T-helper 1 cell treated with Interleukin-12 subunit alpha and Interleukin-12 subunit beta and Interleukin-4 antibody, amounts not matched to agents 30 ng/mL and 1 ng/mL, for 36 hours (primary cell): ENCODE data around the gene AP2A2. TPM values are rescaled to one million over a fixed set of nuclear protein-coding genes. Genes with fewer than 3 reads are reported as not detected.

Source experiments
- intact Hi-C: fragments of 100-400 bp; cut with micrococcal nuclease; formaldehyde crosslinking; loops from one replicate; pipeline ENCODE4 v1.15.1; 2024
- total RNA-seq: library from RNA; stranded (reverse); gene quantifications from 2 replicates; pipeline ENCODE4 v1.2.3, GENCODE V29; 2022

Gene AP2A2
- total RNA-seq, 1 donor from 2014 or later: 69.7 TPM

- intact Hi-C loops: no loop called here
These were observed 46.2 kb downstream of the AP2A2 start for GRCh38 chr11:971731-972365.

- intact Hi-C loops: no loop called here
These were observed 47.0 kb downstream of the AP2A2 start for GRCh38 chr11:972523-973211.

GRCh38 chr11:973237-973636, 47.6 kb downstream of the AP2A2 start:
- intact Hi-C loops: no loop called here

DNA sequence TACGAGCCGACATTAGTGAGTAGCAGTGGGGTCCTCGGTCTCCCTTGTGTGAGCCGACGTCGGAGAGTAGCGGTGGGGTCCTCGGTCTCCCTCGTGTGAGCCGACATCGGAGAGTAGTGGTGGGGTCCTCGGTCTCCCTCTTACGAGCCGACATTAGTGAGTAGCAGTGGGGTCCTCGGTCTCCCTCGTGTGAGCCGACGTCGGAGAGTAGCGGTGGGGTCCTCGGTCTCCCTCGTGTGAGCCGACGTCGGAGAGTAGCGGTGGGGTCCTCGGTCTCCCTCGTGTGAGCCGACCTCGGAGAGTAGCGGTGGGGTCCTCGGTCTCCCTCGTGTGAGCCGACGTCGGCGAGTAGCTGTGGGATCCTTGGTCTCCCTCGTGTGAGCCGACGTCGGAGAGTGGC, 49.7 kb downstream of the AP2A2 start:
- intact Hi-C loops: loop anchor here (5.0 kb wide), 2 partner anchors 48 to 128 kb away; partner anchors contain the start of gene AP2A2

- intact Hi-C loops: loop anchor here (5.0 kb wide), 2 partner anchors 49 to 129 kb away; partner anchors contain the start of gene AP2A2
These were observed 50.2 kb downstream of the AP2A2 start for GRCh38 chr11:975827-976226.

DNA sequence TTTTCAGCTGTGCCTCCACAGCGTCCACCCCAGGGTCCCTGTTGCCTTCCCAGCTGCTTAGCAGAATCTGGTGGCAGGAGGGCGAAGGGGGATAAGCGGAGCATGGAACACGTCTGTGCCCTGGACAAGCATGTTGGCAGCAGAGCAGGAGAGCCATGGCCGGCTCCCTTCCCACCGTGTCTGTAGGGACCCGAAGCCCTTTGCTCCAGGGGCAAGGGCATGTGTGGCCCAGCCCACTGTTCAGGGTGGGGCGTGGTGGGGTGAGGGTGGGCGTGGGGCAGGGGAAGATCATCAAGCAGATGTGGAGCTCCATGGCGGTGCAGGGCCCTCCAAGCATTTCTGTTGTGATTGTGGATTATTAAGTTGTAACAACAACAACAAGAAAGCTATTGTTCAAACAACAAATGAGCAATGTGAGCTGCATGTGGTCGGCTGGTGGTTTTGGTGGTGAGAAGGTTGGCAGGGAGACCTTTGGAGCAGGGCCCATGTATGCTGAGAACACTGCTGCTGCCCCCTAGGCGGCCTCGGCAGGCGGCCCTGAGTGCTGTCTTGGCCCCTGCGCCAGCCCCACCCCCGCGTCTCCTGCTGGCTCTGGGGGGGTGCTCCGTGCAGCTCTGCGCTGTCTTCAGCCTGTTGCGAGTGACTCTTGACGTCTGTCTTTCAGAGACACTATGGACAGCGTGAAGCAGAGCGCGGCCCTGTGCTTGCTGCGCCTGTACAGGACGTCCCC, 50.9 kb downstream of the AP2A2 start:
- intact Hi-C loops: loop anchor here (5.0 kb wide), 2 partner anchors 49 to 129 kb away; partner anchors contain the start of gene AP2A2

- intact Hi-C loops: loop anchor here (5.0 kb wide), 2 partner anchors 51 to 131 kb away; partner anchors contain the start of gene AP2A2
These were observed 52.4 kb downstream of the AP2A2 start for GRCh38 chr11:977830-978720.

- intact Hi-C loops: loop anchor here (5.0 kb wide), 2 partner anchors 51 to 131 kb away; partner anchors contain the start of gene AP2A2
These were observed 53.1 kb downstream of the AP2A2 start for GRCh38 chr11:978781-979180.

DNA sequence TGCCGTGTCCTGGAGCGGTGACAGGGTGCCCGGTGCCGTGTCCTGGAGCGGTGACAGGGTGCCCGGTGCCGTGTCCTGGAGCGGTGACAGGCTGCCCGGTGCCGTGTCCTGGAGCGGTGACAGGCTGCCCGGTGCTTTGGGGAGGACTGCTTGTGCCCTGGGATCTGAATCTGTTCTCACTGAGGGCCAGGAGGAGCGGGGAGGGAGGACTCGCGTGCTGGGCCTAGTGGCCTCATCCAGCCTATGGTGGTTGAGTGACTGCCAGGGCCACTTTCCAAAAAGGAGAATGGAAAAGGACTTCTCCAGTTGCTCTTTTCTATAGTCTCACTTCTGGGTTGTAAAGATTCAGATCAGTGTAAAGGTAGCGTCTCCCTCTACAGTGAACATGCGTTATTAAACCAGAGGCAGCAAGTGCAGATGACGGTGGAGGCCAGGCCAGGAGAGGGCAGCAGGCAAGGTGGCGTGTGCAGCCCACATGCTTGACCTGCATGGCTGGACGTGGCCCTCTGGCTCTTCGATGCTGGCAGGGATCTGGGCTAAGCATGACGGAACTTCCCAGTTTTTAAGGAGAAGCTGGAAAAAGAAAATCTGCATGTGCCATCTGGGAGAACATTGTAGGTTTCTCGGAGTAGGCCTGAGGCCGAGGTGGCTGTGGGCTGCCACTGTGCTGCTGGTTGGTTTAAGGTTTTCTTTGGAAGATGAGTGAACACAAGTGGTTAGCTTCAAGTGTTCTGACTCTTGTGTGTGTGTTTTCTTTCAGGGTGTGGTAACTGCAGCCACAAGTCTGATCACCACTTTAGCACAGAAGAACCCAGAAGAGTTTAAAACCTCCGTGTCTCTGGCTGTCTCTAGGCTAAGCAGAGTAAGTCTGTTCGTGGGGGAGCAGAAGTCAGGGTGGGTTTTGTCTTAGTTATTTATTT, 55.0 kb downstream of the AP2A2 start:
- intact Hi-C loops: no loop called here

GRCh38 chr11:981764-982163, 56.1 kb downstream of the AP2A2 start:
- intact Hi-C loops: no loop called here

DNA sequence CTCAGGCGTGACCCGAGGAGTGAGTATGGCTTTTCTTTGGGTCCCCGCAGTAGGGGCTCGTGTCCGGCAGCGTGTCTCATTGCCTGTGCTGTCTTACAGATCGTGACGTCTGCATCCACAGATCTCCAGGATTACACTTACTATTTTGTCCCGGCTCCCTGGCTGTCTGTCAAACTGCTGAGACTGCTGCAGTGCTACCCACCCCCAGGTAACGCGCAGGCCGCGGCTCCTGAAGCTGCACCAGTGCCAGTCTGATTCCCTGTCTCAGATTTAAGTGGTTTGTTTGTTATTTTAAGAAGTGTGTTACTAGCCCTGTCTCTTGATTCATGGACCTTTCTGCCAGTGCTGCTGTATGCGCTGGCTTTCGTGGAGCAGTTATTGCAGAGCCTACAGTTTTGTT, 58.9 kb downstream of the AP2A2 start:
- intact Hi-C loops: no loop called here

- intact Hi-C loops: no loop called here
These were observed 59.7 kb downstream of the AP2A2 start for GRCh38 chr11:985406-985805.

GRCh38 chr11:985848-986247, 60.2 kb downstream of the AP2A2 start:
- intact Hi-C loops: no loop called here

- intact Hi-C loops: no loop called here
These were observed 60.7 kb downstream of the AP2A2 start for GRCh38 chr11:986270-986951.

DNA sequence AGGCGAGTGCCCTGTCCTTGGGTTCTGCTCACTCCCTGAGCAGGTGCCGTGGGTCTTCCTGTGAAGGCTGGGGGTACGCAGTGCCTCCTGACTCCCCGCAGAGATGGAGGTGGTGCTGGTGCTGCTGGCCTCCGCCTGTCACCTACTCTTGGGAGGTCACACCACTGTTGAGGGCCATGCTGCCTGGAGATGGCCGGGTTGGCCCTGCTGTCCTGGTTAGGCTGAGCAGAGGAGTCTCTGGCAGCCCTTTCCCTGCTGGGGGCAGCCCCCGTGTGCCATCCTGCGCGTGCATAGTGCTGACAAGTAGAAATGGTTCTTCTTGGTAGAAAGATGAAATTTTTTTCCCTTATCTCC, 61.3 kb downstream of the AP2A2 start:
- intact Hi-C loops: no loop called here

DNA sequence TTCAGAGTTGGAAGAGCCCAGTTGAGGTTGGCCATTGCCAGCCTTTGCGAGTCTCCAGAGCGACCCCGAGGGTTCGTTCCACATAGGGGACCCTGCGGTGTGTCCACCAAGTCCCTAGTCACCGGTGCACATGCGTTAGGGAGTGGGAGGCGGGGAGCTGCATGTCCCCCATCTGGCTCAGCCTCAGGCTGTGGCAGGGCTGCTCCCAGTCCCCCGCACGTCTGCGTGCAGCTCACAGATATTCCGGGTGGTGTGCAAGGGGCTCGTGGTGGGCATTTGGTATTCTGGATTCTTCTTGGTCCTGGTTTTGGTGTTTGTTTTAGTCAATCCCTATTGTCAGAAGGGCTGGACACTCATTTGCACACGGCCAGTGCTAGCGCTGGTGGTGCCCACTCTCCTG, 62.0 kb downstream of the AP2A2 start:
- intact Hi-C loops: no loop called here

DNA sequence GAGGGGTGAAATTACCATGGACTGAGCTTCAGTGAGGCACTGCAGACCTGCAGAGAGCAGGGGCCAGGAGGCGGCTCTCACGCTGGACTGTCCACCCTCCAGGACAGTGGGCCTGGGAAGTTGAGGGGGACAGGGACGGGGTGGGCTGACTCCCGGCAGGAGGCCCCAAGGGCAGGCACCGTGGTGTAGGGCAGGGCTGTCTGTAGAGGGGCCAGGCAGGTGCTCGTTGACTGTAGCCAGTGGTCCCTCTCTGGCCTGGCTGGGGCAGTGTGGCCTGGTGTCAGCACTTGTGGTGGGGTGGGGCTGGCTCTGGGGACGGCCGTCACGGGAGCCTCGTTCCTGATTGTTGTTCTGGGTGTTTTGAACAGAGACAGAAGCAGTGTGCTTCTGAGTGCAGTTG, 64.4 kb downstream of the AP2A2 start:
- intact Hi-C loops: no loop called here

DNA sequence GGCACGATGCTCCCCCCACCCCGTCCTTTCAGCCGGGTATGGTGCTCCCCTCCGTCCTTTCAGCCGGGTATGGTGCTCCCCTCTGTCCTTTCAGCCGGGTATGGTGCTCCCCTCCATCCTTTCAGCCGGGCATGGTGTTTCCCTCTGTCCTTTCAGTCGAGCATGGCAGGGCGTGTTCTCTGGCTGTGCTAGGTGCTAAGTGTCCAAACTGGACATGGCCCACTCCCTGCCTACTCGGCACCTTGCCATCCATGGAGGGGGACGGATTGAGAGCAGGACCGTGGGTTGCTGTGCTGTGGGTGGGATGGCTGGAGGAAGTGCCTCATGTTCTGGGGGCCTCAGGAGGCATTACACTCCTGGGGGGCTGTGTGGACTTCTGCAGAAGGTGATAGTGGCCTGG, 65.4 kb downstream of the AP2A2 start:
- intact Hi-C loops: no loop called here

GRCh38 chr11:991711-992307, 66.1 kb downstream of the AP2A2 start:
- intact Hi-C loops: no loop called here
